ENCODE measurements around the gene RADIL. TPM values are rescaled to one million over a fixed set of nuclear protein-coding genes. Genes with fewer than 3 reads are reported as not detected.
"Not testable (repeated sequence)": the region's sequence is repeated elsewhere in the genome, so short reads cannot be mapped to it uniquely, and the experiment has no call there.

The RADIL gene
- 0.46 and 0.73 TPM in 2 replicates for total RNA-seq

GRCh38 chr7:4883372-4884144, at the start of gene RADIL:
RADIL (minus strand) TSS chr7:4883716; CDS start chr7:4878139, 5,577 bp downstream.
- peak; percentile 61 for DNase-seq (ENCODE audit: low read depth, low spot score)

GRCh38 chr7:4931943-4932342, 48.4 kb upstream of the RADIL start:
- DNase-seq (ENCODE audit: low read depth, low spot score) = no peak

GRCh38 chr7:4929005-4929404, 45.5 kb upstream of the RADIL start:
- no peak for DNase-seq (ENCODE audit: low read depth, low spot score)

GRCh38 chr7:4928445-4928844, 44.9 kb upstream of the RADIL start:
- DNase-seq (ENCODE audit: low read depth, low spot score) = no peak

- no peak for DNase-seq (ENCODE audit: low read depth, low spot score)
These were observed 36.7 kb upstream of the RADIL start for GRCh38 chr7:4919969-4920766.

GRCh38 chr7:4916113-4916512, 32.6 kb upstream of the RADIL start:
- DNase-seq (ENCODE audit: low read depth, low spot score) = no peak

- no peak for DNase-seq (ENCODE audit: low read depth, low spot score)
These were observed 27.8 kb upstream of the RADIL start for GRCh38 chr7:4911111-4911828.

GRCh38 chr7:4906682-4907081, 23.2 kb upstream of the RADIL start:
- DNase-seq (ENCODE audit: low read depth, low spot score) = no peak

GRCh38 chr7:4905171-4905570, 21.7 kb upstream of the RADIL start:
- no peak for DNase-seq (ENCODE audit: low read depth, low spot score)

GRCh38 chr7:4904346-4904745, 20.8 kb upstream of the RADIL start:
- DNase-seq (ENCODE audit: low read depth, low spot score) = no peak

GRCh38 chr7:4895766-4896165, 12.2 kb upstream of the RADIL start:
- DNase-seq (ENCODE audit: low read depth, low spot score) = no peak

- DNase-seq (ENCODE audit: low read depth, low spot score) = no peak
These were observed 11.0 kb upstream of the RADIL start for GRCh38 chr7:4894482-4894881.

GRCh38 chr7:4893929-4894475, 10.5 kb upstream of the RADIL start:
- DNase-seq (ENCODE audit: low read depth, low spot score) = no peak

- not testable (repeated sequence) for DNase-seq (ENCODE audit: low read depth, low spot score)
These were observed 9.7 kb upstream of the RADIL start for GRCh38 chr7:4893188-4893587.

- DNase-seq (ENCODE audit: low read depth, low spot score) = not testable (repeated sequence)
These were observed 8.0 kb upstream of the RADIL start for GRCh38 chr7:4891522-4891921.

GRCh38 chr7:4889682-4890081, 6.2 kb upstream of the RADIL start:
- no peak for DNase-seq (ENCODE audit: low read depth, low spot score)

- no peak for DNase-seq (ENCODE audit: low read depth, low spot score)
These were observed 4.6 kb upstream of the RADIL start for GRCh38 chr7:4888161-4888560.

GRCh38 chr7:4886671-4887070, 3.2 kb upstream of the RADIL start:
- DNase-seq (ENCODE audit: low read depth, low spot score) = no peak

GRCh38 chr7:4885317-4885807, 1.8 kb upstream of the RADIL start:
- no peak for DNase-seq (ENCODE audit: low read depth, low spot score)

GRCh38 chr7:4884164-4884563, 648 bp upstream of the RADIL start:
- no peak for DNase-seq (ENCODE audit: low read depth, low spot score)

GRCh38 chr7:4883033-4883371, 514 bp downstream of the RADIL start:
- DNase-seq (ENCODE audit: low read depth, low spot score) = no peak
